NCI-H1092 (cell line): ENCODE data around the gene GPC6.

Source experiments
- DNase-seq: peaks from one replicate; lab custom pipeline; 2025; lab: John Stamatoyannopoulos, UW

Gene GPC6

GRCh38 chr13:94353167-94353710 lies 1126.6 kb downstream of the GPC6 start:
- no peak for DNase-seq

- DNase-seq = no peak
Observed at GRCh38 chr13:94359875-94360274, 1133.3 kb downstream of the GPC6 start.

- DNase-seq = peak; percentile 69
Observed at GRCh38 chr13:94362411-94362909, 1135.9 kb downstream of the GPC6 start.

- no peak for DNase-seq
Observed at GRCh38 chr13:94366677-94367076, 1140.1 kb downstream of the GPC6 start.

GRCh38 chr13:94369972-94370436 lies 1143.4 kb downstream of the GPC6 start:
- no peak for DNase-seq

- no peak for DNase-seq
Observed at GRCh38 chr13:94371855-94372254, 1145.2 kb downstream of the GPC6 start.

- no peak for DNase-seq
Observed at GRCh38 chr13:94382517-94382916, 1155.9 kb downstream of the GPC6 start.

- no peak for DNase-seq
Observed at GRCh38 chr13:94382960-94383359, 1156.4 kb downstream of the GPC6 start.

- no peak for DNase-seq
Observed at GRCh38 chr13:94384231-94384905, 1157.8 kb downstream of the GPC6 start.

GRCh38 chr13:94387047-94387446 lies 1160.4 kb downstream of the GPC6 start:
- no peak for DNase-seq

- DNase-seq = no peak
Observed at GRCh38 chr13:94389604-94390351, 1163.2 kb downstream of the GPC6 start.

- no peak for DNase-seq
Observed at GRCh38 chr13:94390881-94391280, 1164.3 kb downstream of the GPC6 start.

GRCh38 chr13:94394723-94395122 lies 1168.1 kb downstream of the GPC6 start:
- DNase-seq = no peak

- no peak for DNase-seq
Observed at GRCh38 chr13:94395860-94396259, 1169.3 kb downstream of the GPC6 start.

- no peak for DNase-seq
Observed at GRCh38 chr13:94399812-94400211, 1173.2 kb downstream of the GPC6 start.

GRCh38 chr13:94400874-94401273 lies 1174.3 kb downstream of the GPC6 start:
- DNase-seq = no peak

GRCh38 chr13:94408314-94409036 lies 1181.9 kb downstream of the GPC6 start:
- no peak for DNase-seq

GRCh38 chr13:94411747-94412146 lies 1185.1 kb downstream of the GPC6 start:
- DNase-seq = no peak

- DNase-seq = no peak
Observed at GRCh38 chr13:94412870-94413597, 1186.4 kb downstream of the GPC6 start.

- DNase-seq = no peak
Observed at GRCh38 chr13:94413598-94413944, 1187.0 kb downstream of the GPC6 start.

GRCh38 chr13:94414141-94414540 lies 1187.5 kb downstream of the GPC6 start:
- no peak for DNase-seq

- DNase-seq = peak; percentile 57
Observed at GRCh38 chr13:94414708-94415107, 1188.1 kb downstream of the GPC6 start.
